T-helper 17 cell (primary cell): ENCODE results near the gene TRERF1. TPM values are rescaled to one million over a fixed set of nuclear protein-coding genes. Genes with fewer than 3 reads are reported as not detected.
"Not testable (repeated sequence)": the region's sequence is repeated elsewhere in the genome, so short reads cannot be mapped to it uniquely, and the experiment has no call there.

Experiments used
- ATAC-seq: fragments of 150-1000 bp; cut with Tn5 transposase; 2 replicates; pipeline ENCODE4 v1.10.0; 2021; ENCODE audit warnings: mild to moderate bottlenecking, moderate library complexity
- DNase-seq, 3 donors: peaks; one replicate each; pipeline versions ENCODE4 v3.0.0 to v3.0.0-alpha.2; 2020 to 2021
- H3K9me3 ChIP-seq: one replicate; pipeline ENCODE4 v1.7.0; 2013; ENCODE audit warnings: low read length, mild to moderate bottlenecking; ENCODE audit not compliant: control insufficient read depth, poor library complexity, severe bottlenecking
- H3K27ac Mint-ChIP-seq: one replicate; pipeline ENCODE4 v1.8.0; 2022; ENCODE audit warnings: mild to moderate bottlenecking, moderate library complexity, mixed read lengths
- H3K27me3 Mint-ChIP-seq: one replicate; pipeline ENCODE4 v1.8.0; 2022; ENCODE audit warnings: mixed read lengths
- H3K36me3 Mint-ChIP-seq: one replicate; pipeline ENCODE4 v1.8.0; 2022; ENCODE audit warnings: low read depth, mixed read lengths
- H3K4me1 Mint-ChIP-seq: one replicate; pipeline ENCODE4 v1.8.0; 2022; ENCODE audit warnings: mild to moderate bottlenecking, mixed read lengths
- H3K4me3 Mint-ChIP-seq: one replicate; pipeline ENCODE4 v1.8.0; 2022; ENCODE audit warnings: mild to moderate bottlenecking, moderate library complexity, mixed read lengths
- total RNA-seq, 4 donors: library from RNA in 2 of 4; stranded (reverse) in 2 of 4; gene quantifications; one replicate each; pipeline ENCODE4 v1.2.3 and lab custom pipeline; 2022 to 2026

TRERF1 gene
- total RNA-seq, 2 donors from 2014 or later, result 28.6 to 31.2 TPM

DNA sequence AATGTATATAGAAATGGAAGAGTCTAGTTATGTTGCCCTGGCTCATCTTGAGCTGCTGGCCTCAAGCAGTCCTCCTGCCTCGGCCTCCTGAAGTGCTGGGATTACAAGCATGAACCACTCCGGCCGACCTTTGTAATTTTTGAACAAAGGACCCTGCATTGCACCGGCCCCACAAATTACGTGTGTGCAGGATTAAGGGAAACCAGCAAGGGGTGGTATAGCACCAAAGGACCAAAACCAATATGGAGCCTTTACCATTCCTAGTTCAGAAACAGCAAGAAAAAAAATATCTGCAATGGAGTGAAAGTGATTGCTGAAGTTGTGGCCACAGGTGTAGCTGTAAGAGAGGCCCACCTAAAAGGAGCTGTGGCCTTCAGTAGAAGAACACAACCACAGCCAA is 8.2 kb upstream of the TRERF1 start:
- H3K27me3 Mint-ChIP-seq, result no peaks in the 10 kb centered on the region

GRCh38 chr6:42454428-42454791 is 2.7 kb upstream of the TRERF1 start:
- H3K27me3 Mint-ChIP-seq, result no peaks in the 10 kb centered on the region
- H3K4me3 Mint-ChIP-seq, result peak overlapping the region; percentile 100
- H3K36me3 Mint-ChIP-seq, result peaks cover 3% of the 10 kb centered on the region
- DNase-seq (no peak), ATAC-seq (no peak)
- H3K4me1 Mint-ChIP-seq, result peaks cover 18% of the 10 kb centered on the region
- H3K27ac Mint-ChIP-seq, result peak overlapping the region; percentile 19
- no peaks in the 10 kb centered on the region for H3K9me3 ChIP-seq

More for the DNA sequence above, 8.2 kb upstream of the TRERF1 start:
- Mint-ChIP-seq H3K27ac (no peak overlapping the region), H3K36me3 (no peaks in the 10 kb centered on the region), H3K4me1 (no peaks in the 10 kb centered on the region), H3K4me3 (no peak overlapping the region)
- no peaks in the 10 kb centered on the region for H3K9me3 ChIP-seq
- no peak for ATAC-seq
- no peak for DNase-seq

DNA sequence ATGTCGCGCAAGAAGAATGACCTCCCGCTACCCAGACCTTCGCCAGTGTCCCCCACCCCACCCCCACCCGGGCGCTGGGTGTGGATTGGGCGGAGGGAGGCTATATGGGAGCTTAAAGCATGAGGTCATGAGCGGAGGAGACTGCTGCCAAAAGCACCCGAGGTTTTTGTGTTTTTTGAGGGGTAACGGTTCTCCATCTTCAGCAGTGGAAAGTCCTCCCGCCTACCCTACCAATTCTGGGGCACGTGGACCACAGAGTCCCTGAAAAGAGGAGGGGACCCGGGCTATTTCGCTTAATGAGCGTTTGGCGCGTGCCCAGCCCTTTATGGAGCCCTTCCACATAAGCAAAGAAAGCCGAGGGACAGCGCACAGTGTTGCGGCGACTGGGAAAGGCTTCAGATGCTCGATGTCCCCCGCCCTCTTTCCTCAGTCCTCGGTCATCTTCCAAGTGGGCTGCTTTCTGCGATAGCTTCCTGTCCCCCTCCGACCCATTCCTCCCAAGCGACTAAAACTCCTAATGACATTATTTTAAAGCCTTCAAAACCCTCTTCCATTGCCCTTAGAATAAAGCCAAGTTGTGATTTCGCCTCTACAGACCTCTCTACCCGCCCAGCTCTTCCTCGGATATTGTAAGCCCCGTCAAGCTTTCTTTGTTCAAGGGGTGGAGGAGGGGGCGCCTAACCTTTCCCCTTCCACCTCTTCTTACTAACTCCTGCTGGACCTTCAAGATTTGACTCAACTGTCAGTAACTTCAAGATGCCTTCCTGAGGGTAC is 2.1 kb upstream of the TRERF1 start:
- ATAC-seq, result no peak
- peak overlapping the region; percentile 100 for H3K4me3 Mint-ChIP-seq
- no peaks in the 10 kb centered on the region for H3K9me3 ChIP-seq
- peak overlapping the region; percentile 19 for H3K27ac Mint-ChIP-seq
- H3K4me1 Mint-ChIP-seq, result peaks cover 23% of the 10 kb centered on the region
- DNase-seq, result no peak
- no peaks in the 10 kb centered on the region for H3K27me3 Mint-ChIP-seq
- peaks cover 3% of the 10 kb centered on the region for H3K36me3 Mint-ChIP-seq

DNA sequence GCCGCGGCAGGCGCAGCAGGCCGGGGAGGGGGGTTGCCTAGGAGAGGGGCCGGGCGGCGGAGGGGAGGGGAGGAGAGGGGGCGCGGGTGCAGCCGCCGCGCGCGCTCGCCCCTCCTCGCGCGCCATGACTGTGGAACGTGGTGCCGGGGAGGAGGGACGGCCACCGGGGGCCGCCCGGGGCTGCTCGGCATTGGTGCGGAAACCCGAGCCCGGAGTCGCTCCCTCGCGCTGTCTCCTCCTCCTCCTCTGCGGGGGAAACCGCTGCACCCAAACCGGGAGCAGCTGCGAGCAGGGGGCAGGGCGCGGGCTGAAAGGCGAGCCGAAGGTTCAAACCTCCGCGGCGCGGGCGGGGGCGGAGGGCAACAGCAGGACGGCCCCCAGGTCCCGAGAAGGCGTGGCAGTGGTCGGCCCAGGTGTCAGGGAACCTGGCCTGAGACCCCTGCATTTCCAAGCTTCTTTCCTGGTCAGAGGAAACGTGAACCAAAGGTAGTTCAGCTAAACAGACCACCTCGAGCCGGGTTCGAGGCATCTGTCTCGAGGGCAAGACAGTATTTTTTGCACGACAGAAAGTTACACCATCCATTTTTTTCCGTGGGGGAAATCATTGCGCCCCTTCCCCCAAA is 1.4 kb upstream of the TRERF1 start:
- peaks cover 30% of the 10 kb centered on the region for H3K4me1 Mint-ChIP-seq
- H3K36me3 Mint-ChIP-seq, result peaks cover 3% of the 10 kb centered on the region
- ATAC-seq, result peak; percentile 83
- peak; percentile 61 to 70 (median 68) for DNase-seq
- no peaks in the 10 kb centered on the region for H3K27me3 Mint-ChIP-seq
- peak overlapping the region; percentile 100 for H3K4me3 Mint-ChIP-seq
- no peak overlapping the region for H3K27ac Mint-ChIP-seq
- H3K9me3 ChIP-seq, result no peaks in the 10 kb centered on the region

- Mint-ChIP-seq H3K36me3 (peaks cover 3% of the 10 kb centered on the region), H3K4me1 (peaks cover 37% of the 10 kb centered on the region), H3K27me3 (no peaks in the 10 kb centered on the region), H3K27ac (peak overlapping the region; percentile 92), H3K4me3 (peak overlapping the region; percentile 100)
- DNase-seq, result peak; percentile 30 to 31 (median 30)
- ATAC-seq, result peak; percentile 52
- H3K9me3 ChIP-seq, result no peaks in the 10 kb centered on the region
These were observed 675 bp upstream of the TRERF1 start for GRCh38 chr6:42452171-42453030.

DNA sequence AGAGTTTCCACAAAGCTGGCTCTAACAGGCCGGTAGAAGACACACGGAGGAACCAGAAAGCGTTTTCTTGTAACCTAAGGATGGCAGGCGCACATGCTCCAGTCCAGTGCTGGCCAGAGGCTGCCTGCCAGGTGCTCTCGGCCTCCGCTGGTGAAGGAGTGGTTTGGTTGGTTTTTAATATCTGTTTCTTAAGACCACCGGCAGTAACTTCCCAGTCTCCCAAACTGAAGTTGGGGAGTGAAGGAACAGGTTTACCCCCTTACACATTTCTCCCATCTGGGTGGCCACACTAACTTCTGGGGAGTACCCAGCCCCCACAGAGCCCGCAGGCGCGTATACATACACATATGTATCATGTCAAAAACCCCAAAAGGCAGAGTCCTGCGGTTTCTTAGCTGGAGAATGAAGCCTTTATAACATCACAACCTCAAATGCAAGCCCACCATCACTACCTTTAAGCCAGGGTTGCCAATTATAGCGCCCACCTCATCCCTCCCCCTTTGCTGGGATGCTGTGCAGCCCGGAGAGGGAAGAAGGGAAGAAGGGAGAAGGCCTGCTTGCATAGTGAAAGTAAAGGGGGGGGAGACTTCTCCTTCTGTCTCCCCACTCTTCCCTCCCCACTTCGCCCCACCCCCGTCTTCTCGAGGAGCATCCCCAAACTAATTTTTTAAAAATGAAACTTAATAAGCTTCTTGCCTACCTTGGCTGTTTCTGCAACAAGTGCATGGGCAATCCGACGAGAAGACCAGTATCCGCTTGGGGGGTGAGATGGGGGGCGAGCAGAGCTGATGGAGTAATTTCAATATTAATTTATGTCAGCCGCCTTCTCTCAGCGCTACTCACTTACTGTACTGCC is 1.0 kb downstream of the TRERF1 start:
- H3K27me3 Mint-ChIP-seq, result no peaks in the 10 kb centered on the region
- H3K4me1 Mint-ChIP-seq, result peaks cover 44% of the 10 kb centered on the region
- no peaks in the 10 kb centered on the region for H3K9me3 ChIP-seq
- H3K36me3 Mint-ChIP-seq, result peaks cover 3% of the 10 kb centered on the region
- DNase-seq, result no peak
- H3K4me3 Mint-ChIP-seq, result peak overlapping the region; percentile 100
- ATAC-seq, result peak; percentile 18
- peak overlapping the region; percentile 92 for H3K27ac Mint-ChIP-seq

- no peaks in the 10 kb centered on the region for H3K9me3 ChIP-seq
- ATAC-seq (no peak), DNase-seq (no peak)
- H3K4me1 Mint-ChIP-seq, result peaks cover 50% of the 10 kb centered on the region
- H3K36me3 Mint-ChIP-seq, result peaks cover 3% of the 10 kb centered on the region
- H3K27me3 Mint-ChIP-seq, result no peaks in the 10 kb centered on the region
- peak overlapping the region; percentile 100 for H3K4me3 Mint-ChIP-seq
- peak overlapping the region; percentile 92 for H3K27ac Mint-ChIP-seq
These were observed 1.7 kb downstream of the TRERF1 start for GRCh38 chr6:42449917-42450476.

DNA sequence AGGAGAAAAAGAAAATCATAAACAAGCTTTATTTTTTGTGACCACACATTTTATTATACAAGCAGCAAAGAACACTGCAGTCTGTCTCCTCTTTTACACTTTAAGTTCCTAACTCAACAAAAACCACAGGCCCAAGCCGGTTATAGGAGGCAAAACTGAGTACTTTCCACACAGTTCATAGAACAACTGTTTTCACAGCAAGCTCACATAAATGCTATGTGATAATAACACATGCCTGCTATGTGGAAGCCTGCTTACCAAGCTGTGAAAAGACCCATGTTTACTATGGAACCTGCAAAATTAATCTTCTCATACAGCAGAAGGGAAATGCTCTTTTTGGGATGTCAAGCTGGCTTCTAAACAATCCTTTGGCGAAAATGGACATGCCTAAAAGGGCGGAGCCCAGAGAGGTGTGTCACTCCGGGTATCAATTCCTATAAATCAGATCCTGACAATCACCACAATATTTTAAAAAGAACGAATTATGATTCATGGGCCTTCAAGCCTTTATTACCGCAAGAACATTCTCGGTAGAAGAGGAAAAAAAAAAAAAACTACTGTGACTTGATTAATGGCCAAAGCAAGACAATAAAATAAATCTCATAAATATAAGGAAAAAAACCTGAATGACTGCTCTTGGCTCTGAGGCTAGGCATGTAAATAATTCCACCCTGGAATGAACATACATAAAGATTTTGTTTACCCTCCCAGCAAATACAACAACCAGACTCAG is 2.6 kb downstream of the TRERF1 start:
- H3K27me3 Mint-ChIP-seq, result no peaks in the 10 kb centered on the region
- peaks cover 5% of the 10 kb centered on the region for H3K36me3 Mint-ChIP-seq
- H3K9me3 ChIP-seq, result no peaks in the 10 kb centered on the region
- H3K4me1 Mint-ChIP-seq, result peaks cover 58% of the 10 kb centered on the region
- H3K4me3 Mint-ChIP-seq, result peak overlapping the region; percentile 100
- DNase-seq (no peak), ATAC-seq (no peak)
- peak overlapping the region; percentile 92 for H3K27ac Mint-ChIP-seq

DNA sequence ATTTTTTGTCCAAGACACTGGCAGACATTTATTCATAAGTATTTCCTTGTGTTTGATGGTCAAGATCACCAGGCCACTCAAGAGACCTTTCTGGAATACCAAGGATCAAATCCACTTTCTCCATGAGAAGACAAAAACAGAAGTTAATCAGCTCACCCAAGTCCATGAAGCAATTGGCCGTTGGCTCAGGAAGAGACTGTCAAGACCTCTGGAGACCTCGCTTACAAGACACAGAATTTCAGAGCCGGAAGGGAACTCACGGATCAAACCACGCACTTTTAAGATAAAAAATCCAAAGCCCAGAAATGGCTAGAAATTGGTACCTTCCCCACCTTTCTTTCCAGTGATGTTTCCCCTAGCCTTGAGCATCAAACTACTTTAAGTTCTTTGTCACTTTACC is 3.3 kb downstream of the TRERF1 start:
- H3K9me3 ChIP-seq, result no peaks in the 10 kb centered on the region
- H3K27me3 Mint-ChIP-seq, result no peaks in the 10 kb centered on the region
- ATAC-seq (no peak), DNase-seq (no peak)
- peak overlapping the region; percentile 92 for H3K27ac Mint-ChIP-seq
- peak overlapping the region; percentile 100 for H3K4me3 Mint-ChIP-seq
- H3K4me1 Mint-ChIP-seq, result peaks cover 56% of the 10 kb centered on the region
- H3K36me3 Mint-ChIP-seq, result peaks cover 5% of the 10 kb centered on the region

DNA sequence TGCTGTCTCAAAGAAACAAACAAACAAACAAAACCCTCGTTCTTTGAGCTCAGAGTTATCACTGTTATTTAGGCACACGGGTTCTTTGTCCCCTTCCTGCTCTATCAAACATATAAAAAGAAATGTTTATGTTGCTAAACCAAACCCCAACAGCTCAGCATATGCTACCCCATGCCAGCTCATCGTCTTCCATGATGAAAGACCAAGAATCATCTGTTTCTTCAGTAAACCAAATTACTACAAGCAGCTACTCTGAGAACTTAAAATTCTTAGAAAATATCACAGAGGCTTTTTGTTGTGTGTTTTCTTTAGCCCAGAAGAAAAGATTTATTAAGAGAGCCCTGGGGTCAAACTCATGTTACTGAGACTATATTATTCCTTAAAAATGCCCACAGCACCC is 4.7 kb downstream of the TRERF1 start:
- Mint-ChIP-seq H3K4me3 (no peak overlapping the region), H3K36me3 (peaks cover 5% of the 10 kb centered on the region), H3K27me3 (no peaks in the 10 kb centered on the region), H3K4me1 (peaks cover 60% of the 10 kb centered on the region), H3K27ac (peak overlapping the region; percentile 95)
- no peak for ATAC-seq
- no peaks in the 10 kb centered on the region for H3K9me3 ChIP-seq
- DNase-seq, result no peak

DNA sequence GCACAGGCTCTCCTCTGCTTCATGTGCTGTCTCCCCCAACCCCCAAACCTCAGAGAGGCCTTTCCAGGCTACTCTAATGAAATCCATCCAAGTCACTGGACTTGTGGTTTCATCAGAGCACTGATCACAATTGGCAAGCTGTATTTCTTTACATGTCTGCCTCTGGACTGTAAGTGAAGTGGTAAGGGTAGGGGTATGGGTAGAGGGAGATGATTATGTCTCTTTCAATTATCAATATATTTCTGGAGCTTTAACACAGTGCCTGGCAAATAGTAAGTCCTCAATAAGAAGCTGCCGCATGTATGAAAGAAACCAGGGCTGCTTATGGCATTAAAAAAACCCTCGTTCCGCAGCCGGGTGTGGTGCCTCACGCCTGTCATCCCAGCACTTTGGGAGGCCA is 5.4 kb downstream of the TRERF1 start:
- Mint-ChIP-seq H3K4me3 (no peak overlapping the region), H3K27ac (peak overlapping the region; percentile 95), H3K4me1 (peaks cover 64% of the 10 kb centered on the region), H3K27me3 (no peaks in the 10 kb centered on the region), H3K36me3 (peaks cover 2% of the 10 kb centered on the region)
- no peaks in the 10 kb centered on the region for H3K9me3 ChIP-seq
- DNase-seq (no peak), ATAC-seq (no peak)

- H3K9me3 ChIP-seq, H3K36me3 Mint-ChIP-seq, DNase-seq, H3K27me3 Mint-ChIP-seq, ATAC-seq, H3K4me3 Mint-ChIP-seq: not testable (repeated sequence)
- peaks cover 66% of the 10 kb centered on the region for H3K4me1 Mint-ChIP-seq
- H3K27ac Mint-ChIP-seq, result peak overlapping the region; percentile 95
These were observed 5.8 kb downstream of the TRERF1 start for GRCh38 chr6:42445955-42446354.
